Measurements from ENCODE around the gene TSEN54. TPM values are rescaled to one million over a fixed set of nuclear protein-coding genes. Genes with fewer than 3 reads are reported as not detected.

TSEN54 gene
- total and polyA plus RNA-seq, 4 donors: 9.1 to 15.1 (median 12.3) TPM

DNA sequence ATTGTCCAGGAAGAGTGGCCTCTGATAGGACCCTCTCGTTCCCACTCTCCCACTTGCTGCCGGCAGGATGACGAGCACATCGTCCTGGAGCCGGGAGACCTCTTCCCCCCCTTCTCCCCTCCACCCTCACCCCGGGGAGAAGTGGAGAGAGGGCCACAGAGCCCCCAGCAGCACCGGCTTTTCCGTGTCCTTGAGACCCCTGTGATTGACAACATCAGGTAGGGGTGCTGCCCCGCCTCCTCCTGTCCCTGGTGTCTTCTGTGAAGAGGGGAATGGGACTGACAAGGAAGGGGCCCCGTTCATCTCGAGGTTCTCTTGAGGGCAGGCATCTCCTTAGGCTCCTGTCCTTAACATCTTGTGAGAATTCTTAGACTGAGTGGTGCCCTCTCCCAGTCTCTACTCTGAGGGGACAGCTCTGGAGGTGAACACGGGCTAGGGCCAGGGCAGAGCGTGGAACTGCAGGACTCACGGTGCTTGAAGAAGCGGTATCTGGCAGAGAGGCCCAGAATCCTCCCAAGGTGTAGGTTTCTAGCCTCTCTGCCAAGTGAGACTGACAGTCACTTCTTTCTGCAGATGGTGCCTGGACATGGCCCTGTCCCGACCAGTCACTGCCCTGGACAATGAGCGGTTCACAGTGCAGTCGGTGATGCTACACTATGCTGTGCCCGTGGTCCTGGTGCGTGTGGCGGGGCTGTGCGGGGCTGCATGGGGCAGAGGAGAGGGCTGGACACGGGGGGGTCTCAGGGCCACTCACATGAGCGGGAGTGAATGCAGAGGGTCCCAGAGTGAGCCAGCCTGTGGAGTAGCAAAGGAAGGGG, 27.4 kb upstream of the TSEN54 start:
- no peak for DNase-seq (ENCODE audit: low spot score)

More for the DNA sequence above, 27.4 kb upstream of the TSEN54 start:
- Histone ChIP-seq H3K27me3 (ENCODE audit: control insufficient read depth in 4 of 4, insufficient read depth in 4 of 4, low read length in 3 of 4) (no peaks in the 10 kb centered on the region), H3K9ac (ENCODE audit: low read depth in 1 of 2, low read length in 2 of 2) (no peak overlapping the region), H3K36me3 (ENCODE audit: control insufficient read depth in 4 of 4, insufficient read depth in 3 of 4, low read depth in 1 of 4, low read length in 3 of 4) (peaks cover 0 to 26% (median 7%) of the 10 kb centered on the region in 4 donors), H3K27ac (ENCODE audit: low read depth in 1 of 2, low read length in 2 of 2) (no peak overlapping the region), H3K4me1 (ENCODE audit: control insufficient read depth in 4 of 4, insufficient read depth in 4 of 4, low read length in 3 of 4) (peaks cover 0 to 22% (median 4%) of the 10 kb centered on the region in 4 donors), H3K9me3 (ENCODE audit: control insufficient read depth in 4 of 4, low read length in 3 of 4) (no peaks in the 10 kb centered on the region), H3K4me3 (ENCODE audit: low read depth in 1 of 3, low read length in 3 of 3) (no peak overlapping the region)
- WGBS: 92% methylated on average over 24 of the region's 24 CpGs
- no peak for TF ChIP-seq YY1 (IDR thresholded peaks at IDR 0.05)
- no peak for TF ChIP-seq HNF4G (IDR thresholded peaks at IDR 0.05)
- TF ChIP-seq, protein P1, sequence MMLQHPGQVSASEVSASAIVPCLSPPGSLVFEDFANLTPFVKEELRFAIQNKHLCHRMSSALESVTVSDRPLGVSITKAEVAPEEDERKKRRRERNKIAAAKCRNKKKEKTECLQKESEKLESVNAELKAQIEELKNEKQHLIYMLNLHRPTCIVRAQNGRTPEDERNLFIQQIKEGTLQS (IDR thresholded peaks at IDR 0.05): no peak
- TF ChIP-seq TAF1 (conservative IDR thresholded peaks at IDR 0.05): no peak
- no peak for TF ChIP-seq MAX (IDR thresholded peaks at IDR 0.05)
- TF ChIP-seq, protein P2, sequence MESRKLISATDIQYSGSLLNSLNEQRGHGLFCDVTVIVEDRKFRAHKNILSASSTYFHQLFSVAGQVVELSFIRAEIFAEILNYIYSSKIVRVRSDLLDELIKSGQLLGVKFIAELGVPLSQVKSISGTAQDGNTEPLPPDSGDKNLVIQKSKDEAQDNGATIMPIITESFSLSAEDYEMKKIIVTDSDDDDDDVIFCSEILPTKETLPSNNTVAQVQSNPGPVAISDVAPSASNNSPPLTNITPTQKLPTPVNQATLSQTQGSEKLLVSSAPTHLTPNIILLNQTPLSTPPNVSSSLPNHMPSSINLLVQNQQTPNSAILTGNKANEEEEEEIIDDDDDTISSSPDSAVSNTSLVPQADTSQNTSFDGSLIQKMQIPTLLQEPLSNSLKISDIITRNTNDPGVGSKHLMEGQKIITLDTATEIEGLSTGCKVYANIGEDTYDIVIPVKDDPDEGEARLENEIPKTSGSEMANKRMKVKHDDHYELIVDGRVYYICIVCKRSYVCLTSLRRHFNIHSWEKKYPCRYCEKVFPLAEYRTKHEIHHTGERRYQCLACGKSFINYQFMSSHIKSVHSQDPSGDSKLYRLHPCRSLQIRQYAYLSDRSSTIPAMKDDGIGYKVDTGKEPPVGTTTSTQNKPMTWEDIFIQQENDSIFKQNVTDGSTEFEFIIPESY (IDR thresholded peaks at IDR 0.05): no peak
- TF ChIP-seq GABPA (IDR thresholded peaks at IDR 0.05 in 1 of 2, conservative IDR thresholded peaks at IDR 0.05 in 1 of 2): no peak
- TF ChIP-seq RXRA (IDR thresholded peaks at IDR 0.05): no peak
- no peak for TF ChIP-seq SP1 (IDR thresholded peaks at IDR 0.05)
- TF ChIP-seq, protein P3, sequence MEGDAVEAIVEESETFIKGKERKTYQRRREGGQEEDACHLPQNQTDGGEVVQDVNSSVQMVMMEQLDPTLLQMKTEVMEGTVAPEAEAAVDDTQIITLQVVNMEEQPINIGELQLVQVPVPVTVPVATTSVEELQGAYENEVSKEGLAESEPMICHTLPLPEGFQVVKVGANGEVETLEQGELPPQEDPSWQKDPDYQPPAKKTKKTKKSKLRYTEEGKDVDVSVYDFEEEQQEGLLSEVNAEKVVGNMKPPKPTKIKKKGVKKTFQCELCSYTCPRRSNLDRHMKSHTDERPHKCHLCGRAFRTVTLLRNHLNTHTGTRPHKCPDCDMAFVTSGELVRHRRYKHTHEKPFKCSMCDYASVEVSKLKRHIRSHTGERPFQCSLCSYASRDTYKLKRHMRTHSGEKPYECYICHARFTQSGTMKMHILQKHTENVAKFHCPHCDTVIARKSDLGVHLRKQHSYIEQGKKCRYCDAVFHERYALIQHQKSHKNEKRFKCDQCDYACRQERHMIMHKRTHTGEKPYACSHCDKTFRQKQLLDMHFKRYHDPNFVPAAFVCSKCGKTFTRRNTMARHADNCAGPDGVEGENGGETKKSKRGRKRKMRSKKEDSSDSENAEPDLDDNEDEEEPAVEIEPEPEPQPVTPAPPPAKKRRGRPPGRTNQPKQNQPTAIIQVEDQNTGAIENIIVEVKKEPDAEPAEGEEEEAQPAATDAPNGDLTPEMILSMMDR (IDR thresholded peaks at IDR 0.05; ENCODE audit: low read depth, low read length, missing input control): no peak
- no peak for TF ChIP-seq RAD21 (IDR thresholded peaks at IDR 0.05)
- TF ChIP-seq REST (IDR thresholded peaks at IDR 0.05): no peak
- TF ChIP-seq NR2F2 (IDR thresholded peaks at IDR 0.05): no peak
- no peak for TF ChIP-seq FOXA2 (IDR thresholded peaks at IDR 0.05)
- TF ChIP-seq EGR1 (IDR thresholded peaks at IDR 0.05; ENCODE audit: low read depth in 2 of 2): no peak
- no peak for TF ChIP-seq FOXA1 (IDR thresholded peaks at IDR 0.05)
- TF ChIP-seq HNF4A (conservative IDR thresholded peaks at IDR 0.05): no peak
